SKM-1 (cell line): ENCODE results near the gene POTEG.
"Not testable (repeated sequence)": the region's sequence is repeated elsewhere in the genome, so short reads cannot be mapped to it uniquely, and the experiment has no call there.

Source experiments
- DNase-seq: peaks from one replicate; lab custom pipeline; 2025; ENCODE audit not compliant: unreplicated experiment; lab: John Stamatoyannopoulos, UW

The POTEG gene

DNA sequence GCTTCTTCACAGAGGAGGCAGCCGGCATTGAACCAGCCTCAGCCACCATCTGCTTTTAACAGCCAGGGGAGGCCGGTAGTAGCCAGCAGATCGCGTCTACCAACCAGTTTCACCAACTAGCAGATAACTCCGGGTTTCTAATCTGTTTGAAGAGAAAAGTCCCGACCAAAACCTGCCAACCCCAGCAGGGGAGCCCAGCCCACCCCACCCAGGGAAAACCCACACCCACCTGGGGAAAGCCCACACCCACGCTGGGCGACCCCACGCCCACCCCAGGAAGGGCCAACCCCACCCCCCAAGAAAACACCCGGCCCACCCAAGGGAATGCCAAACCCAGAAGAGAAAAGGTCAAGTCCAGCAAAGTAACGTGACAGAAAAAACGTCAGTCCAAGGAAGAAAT lies at the start of gene POTEG:
Gene POTEG (minus strand): TSS at position 101 of the 400 bp plus-strand sequence. CDS start 52 bp downstream, at position 49.
- DNase-seq = not testable (repeated sequence)

DNA sequence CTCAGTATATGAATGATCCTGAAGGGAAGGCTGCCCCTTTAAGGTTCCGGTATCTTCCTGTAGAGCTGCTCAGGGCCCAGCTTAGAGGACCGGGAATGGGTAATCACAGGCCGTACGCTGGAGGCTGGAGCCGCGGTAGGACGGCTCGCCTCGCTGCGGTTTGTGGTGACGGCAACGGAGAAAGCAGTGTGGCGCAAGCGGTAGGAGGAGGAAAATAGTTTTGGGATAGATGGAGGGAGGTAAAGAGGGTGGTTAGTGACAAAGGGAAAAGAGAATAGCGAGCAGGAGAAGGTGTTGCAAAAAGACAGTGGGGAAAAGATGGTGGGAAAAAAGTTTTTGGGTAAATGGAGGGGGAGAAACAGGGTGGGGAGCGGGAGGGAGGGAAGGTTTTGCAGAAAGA lies 48.0 kb upstream of the POTEG start:
- not testable (repeated sequence) for DNase-seq

DNA sequence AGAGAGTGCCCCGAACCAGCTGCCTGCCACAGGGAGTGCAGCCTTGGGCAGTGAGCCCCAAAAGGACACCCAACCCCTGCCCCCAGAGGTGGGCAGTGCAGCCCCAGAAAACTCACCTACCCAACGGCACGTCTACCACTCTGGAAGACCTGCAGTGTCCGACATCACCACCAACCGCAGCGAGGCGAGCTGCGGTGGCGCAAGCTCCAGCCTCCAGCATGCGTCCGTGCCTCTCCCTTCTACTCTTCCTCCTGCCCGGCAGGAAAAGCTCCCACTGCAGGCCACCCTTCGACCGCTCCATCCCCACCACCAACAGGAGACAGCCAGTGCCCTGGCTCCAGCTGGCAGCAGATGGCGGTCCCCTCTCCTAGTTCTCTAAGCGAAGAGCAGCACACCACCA lies 47.3 kb upstream of the POTEG start:
- DNase-seq = not testable (repeated sequence)

DNA sequence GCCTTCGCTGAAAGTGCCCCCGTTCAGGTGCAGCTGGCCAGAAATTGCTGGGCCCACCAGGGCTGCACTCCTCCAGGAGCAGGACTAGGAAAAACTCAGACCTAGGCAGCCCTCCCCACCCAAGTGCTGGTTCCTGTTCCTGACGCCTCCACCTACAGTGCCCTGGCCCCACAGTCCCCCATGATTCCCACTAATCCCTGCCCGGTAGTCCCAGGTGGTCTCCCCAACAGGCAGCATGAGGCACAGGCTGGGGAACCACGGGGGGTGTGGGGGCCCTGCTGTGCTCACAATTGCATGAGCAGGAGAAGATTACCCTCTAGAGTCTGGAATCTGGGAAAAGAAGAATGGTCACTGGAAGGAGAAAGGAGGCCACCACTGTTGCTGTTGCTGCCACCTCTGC lies 46.4 kb upstream of the POTEG start:
- DNase-seq = not testable (repeated sequence)

GRCh38 chr14:19445761-19446160 lies 11.6 kb upstream of the POTEG start:
- DNase-seq = not testable (repeated sequence)

GRCh38 chr14:19439826-19440225 lies 5.7 kb upstream of the POTEG start:
- DNase-seq = not testable (repeated sequence)

DNA sequence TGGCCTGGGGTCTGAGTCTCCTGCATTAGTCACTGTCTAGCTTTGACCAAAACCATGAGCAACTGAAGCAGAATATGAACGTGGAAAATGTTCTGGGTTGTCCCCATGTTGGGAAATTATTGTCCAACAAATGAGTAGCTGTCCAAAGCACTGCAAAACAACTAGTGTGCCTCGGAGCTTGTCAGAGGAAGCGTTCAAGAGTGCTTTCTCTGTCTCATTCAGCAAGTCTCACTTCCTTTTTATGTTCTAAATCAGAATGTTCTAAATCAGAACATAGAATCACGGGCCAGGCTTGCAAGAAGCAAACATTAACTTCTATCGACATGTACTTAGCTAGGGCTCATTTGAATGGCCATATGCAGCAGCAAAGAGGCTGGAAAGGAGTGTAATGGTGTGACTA lies 5.1 kb upstream of the POTEG start:
- DNase-seq = not testable (repeated sequence)

DNA sequence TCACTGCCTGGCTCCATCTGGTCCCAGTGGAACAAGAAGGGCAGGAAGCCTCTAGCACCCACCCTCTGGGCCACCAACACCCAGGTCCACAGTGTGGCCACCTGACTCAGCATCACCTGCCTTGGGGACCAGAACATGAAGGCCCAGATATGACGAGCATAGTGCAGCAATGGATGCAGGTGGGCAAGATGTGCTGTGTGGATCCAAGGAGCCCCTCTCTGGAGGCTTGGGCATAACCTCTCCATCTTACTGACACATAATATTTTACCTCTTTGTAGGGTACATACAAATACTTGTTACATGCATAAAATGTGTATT lies 2.9 kb upstream of the POTEG start:
- DNase-seq = not testable (repeated sequence)

- DNase-seq = not testable (repeated sequence)
Measured at GRCh38 chr14:19436311-19437125, 2.4 kb upstream of the POTEG start.

GRCh38 chr14:19435852-19436251 lies 1.7 kb upstream of the POTEG start:
- not testable (repeated sequence) for DNase-seq

- not testable (repeated sequence) for DNase-seq
Measured at GRCh38 chr14:19434891-19435290, 750 bp upstream of the POTEG start.

GRCh38 chr14:19433765-19434164 lies 376 bp downstream of the POTEG start:
- not testable (repeated sequence) for DNase-seq

DNA sequence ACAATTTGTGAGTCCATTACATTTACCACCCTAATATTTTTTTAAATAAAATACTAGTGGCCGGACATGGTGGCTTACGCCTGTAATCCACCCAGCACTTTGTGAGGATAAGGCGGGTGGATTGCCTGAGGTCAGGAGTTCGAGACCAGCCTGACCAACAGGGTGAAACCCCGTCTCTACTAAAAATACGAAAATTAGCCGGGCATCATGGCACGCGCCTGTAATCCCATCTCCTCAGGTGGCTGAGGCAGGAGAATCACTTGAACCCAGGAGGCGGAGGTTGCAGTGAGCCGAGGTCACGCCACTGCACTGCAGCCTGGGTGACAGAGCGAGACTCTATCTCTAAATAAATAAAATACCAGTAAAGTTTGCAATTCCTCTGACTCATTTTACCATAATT lies 25.6 kb downstream of the POTEG start:
- DNase-seq = not testable (repeated sequence)

GRCh38 chr14:19402097-19402496 lies 32.0 kb downstream of the POTEG start:
- DNase-seq = not testable (repeated sequence)

DNA sequence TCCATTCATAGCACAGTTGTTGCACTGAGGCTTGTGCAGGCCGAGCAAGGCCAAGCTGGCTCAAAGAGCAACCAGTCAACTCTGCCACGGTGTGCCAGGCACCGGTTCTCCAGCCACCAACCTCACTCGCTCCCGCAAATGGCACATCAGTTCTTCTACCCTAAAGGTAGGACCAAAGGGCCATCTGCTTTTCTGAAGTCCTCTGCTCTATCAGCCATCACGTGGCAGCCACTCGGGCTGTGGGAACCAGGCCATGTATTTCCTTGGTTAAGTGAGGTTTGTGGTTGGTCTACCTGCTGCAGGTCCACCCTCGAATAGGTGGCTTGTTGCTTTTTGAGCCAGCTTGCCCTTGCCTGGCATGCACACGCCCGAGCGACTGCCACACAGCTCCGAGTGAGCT lies 39.4 kb downstream of the POTEG start:
- not testable (repeated sequence) for DNase-seq

DNA sequence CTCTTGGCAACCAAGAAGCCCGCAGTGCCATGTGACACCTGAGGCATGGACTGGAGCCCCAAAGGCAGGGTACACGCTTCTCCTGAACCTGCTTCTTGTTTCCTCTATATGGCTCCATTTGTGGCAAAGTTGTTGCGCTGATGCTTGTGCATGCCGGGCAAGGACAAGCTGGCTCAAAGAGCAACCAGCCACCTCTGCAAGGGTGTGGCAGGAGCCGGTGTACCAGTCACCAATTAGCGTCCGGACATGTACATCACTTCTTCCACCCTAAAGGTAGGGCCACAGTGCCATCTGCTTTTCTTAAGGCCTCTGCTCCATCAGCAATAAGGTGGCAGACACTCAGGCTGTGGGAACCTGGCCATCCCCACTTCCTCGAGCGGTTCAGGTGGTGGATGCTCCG lies 43.9 kb downstream of the POTEG start:
- not testable (repeated sequence) for DNase-seq

GRCh38 chr14:19388741-19389140 lies 45.4 kb downstream of the POTEG start:
- not testable (repeated sequence) for DNase-seq

- DNase-seq = not testable (repeated sequence)
Measured at GRCh38 chr14:19386996-19387395, 47.1 kb downstream of the POTEG start.

GRCh38 chr14:19386309-19386708 lies 47.8 kb downstream of the POTEG start:
- not testable (repeated sequence) for DNase-seq

DNA sequence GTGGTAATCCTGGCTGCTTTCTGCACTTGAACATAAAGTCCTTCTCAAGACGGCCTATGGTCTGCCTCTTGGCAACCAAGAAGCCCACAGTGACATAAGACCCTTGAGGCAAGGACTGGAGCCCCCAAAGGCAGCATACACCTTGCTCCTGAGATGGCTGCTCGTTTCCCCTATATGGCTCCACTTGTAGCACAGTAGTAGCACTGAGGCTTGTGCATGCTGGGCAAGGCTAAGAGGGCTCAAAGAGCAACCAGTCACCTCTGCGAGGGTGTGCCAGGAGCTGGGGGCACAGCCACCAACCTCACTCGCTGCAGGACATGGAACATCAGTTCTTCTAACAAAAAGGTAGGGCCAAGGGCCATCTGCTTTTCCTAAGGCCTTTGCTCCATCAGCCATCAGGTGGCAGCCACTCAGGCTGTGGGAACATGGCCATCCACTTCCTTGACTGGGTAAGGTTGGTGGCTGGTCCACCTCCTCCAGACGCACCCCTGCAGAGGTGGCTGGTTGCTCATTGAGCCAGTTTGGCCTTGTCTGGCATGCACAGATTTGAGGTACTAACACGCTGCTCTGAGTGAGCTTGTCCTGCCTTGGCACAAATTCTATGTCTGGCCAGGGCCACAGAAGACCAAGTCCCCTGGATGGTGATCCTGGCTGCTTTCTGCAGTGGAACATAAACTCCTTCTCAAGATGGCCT lies 49.9 kb downstream of the POTEG start:
- not testable (repeated sequence) for DNase-seq

DNA sequence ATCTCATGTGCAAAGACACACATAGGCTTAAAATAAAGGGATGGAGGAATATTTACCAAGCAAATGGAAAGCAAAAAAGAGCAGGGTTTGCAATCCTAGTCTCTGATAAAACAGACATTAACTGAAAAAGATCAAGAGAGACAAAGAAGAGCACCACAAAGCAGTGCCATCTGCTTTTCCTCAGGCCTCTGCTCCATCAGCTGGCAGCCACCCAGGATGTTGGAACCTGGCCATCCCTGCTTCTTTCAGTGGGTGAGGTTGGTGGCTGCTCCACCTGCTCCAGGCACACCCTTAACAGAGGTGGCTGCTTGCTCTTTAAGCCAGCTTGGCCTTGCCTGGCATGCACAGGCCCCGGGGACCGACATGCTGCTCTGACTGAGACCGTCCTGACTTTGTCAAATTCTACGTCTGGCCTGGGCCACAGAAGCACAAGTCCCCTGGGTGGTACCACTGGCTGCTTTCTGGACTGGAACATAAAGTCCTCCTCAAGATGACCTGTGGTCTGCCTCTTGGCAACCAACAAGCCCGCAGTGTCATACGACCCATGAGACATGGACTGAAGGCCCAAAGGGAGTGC lies 51.0 kb downstream of the POTEG start:
- not testable (repeated sequence) for DNase-seq

GRCh38 chr14:19380137-19380536 lies 54.0 kb downstream of the POTEG start:
- not testable (repeated sequence) for DNase-seq
